Tibial nerve (tissue), 4 donors: ENCODE data around the gene PCP2.

Source experiments
- CTCF ChIP-seq, 5 experiments: fragments of 200-600 bp in 3 of 5; fragments of 450-650 bp in 2 of 5; sonication (generic) in 3 of 5; IDR thresholded peaks; one replicate each; pipeline ENCODE4 v1.5.1; 2016 to 2019; ENCODE audit warnings: antibody characterized with exemption in 5 of 5, mild to moderate bottlenecking in 3 of 5, moderate library complexity in 2 of 5
- EP300 ChIP-seq, 2 donors: sonication (generic); formaldehyde crosslinking; IDR thresholded peaks; one replicate each; pipeline ENCODE4 v1.6.1; 2017; ENCODE audit warnings: antibody characterized with exemption in 2 of 2, mild to moderate bottlenecking in 1 of 2
- POLR2A ChIP-seq, 2 donors: fragments of 450-650 bp; IDR thresholded peaks; one replicate each; pipeline ENCODE4 v1.6.1; 2017; ENCODE audit warnings: antibody characterized with exemption in 2 of 2, mild to moderate bottlenecking in 2 of 2, moderate library complexity in 2 of 2

- TF ChIP-seq CTCF (IDR thresholded peaks at IDR 0.05) (no peak), POLR2A (IDR thresholded peaks at IDR 0.05) (no peak), EP300 (IDR thresholded peaks at IDR 0.05) (no peak)
Measured at GRCh38 chr19:7637374-7638256, 4.1 kb upstream of the PCP2 start.
